ENCODE data around the gene PRDM16.

GRCh38 chr1:3403011-3403345, 334.0 kb downstream of the PRDM16 start:
- TF ChIP-seq, protein P1, sequence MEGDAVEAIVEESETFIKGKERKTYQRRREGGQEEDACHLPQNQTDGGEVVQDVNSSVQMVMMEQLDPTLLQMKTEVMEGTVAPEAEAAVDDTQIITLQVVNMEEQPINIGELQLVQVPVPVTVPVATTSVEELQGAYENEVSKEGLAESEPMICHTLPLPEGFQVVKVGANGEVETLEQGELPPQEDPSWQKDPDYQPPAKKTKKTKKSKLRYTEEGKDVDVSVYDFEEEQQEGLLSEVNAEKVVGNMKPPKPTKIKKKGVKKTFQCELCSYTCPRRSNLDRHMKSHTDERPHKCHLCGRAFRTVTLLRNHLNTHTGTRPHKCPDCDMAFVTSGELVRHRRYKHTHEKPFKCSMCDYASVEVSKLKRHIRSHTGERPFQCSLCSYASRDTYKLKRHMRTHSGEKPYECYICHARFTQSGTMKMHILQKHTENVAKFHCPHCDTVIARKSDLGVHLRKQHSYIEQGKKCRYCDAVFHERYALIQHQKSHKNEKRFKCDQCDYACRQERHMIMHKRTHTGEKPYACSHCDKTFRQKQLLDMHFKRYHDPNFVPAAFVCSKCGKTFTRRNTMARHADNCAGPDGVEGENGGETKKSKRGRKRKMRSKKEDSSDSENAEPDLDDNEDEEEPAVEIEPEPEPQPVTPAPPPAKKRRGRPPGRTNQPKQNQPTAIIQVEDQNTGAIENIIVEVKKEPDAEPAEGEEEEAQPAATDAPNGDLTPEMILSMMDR (IDR thresholded peaks at IDR 0.05), result no peak
- TF ChIP-seq POLR2A (IDR thresholded peaks at IDR 0.05), result no peak
